Measurements from ENCODE around the gene TRIM69. TPM values are rescaled to one million over a fixed set of nuclear protein-coding genes. Genes with fewer than 3 reads are reported as not detected.
"Not testable (repeated sequence)": the region's sequence is repeated elsewhere in the genome, so short reads cannot be mapped to it uniquely, and the experiment has no call there.

The TRIM69 gene
- total and polyA plus RNA-seq, 2 donors (not counting 1 experiment from before 2014, with no cell fraction given), result 18.3 to 40.1 TPM

DNA sequence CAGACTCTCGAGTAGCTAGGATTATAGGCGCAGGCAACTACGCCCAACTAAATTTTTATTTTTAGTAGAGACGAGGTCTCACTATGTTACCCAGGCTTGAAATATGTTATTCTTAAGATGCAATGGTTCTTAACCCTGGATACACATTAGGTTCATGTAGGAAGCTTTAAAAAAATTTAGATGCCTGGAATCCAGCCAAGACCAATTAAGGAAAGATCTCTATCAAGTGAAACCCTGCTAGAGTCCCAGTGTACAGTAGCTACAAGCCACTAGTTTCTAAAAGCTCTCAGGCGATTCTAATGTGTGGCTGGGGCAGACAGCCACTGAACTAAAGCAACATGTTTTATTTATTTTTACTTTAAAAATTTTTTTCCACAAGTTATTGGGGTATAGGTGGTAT lies 33.2 kb downstream of the TRIM69 start:
- Histone ChIP-seq H3K4me3 (replicated peaks in 1 of 4; ENCODE audit: control extremely low read depth in 1 of 4, insufficient read depth in 1 of 4, low read depth in 3 of 4, low read length in 4 of 4) (no peak overlapping the region), H3K27ac (ENCODE audit: insufficient read depth, low read length) (no peak overlapping the region), H3K9me3 (ENCODE audit: control insufficient read depth, insufficient read depth, low read depth, low read length) (no peaks in the 10 kb centered on the region)

DNA sequence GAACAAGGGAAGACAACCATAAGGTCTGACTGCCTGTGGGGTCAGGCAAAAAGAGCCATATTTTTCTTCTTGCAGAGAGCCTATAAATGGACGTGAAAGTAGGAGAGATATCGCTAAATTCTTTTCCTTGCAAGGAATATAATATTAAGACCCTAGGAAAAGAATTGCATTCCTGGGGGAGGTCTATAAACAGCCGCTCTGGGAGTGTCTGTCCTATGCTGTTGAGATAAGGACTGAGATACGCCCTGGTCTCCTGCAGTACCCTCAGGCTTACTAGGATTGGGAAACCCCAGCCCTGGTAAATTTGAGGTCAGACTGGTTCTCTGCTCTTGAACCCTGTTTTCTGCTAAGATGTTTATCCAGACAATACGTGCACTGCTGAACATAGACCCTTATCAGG lies 34.4 kb downstream of the TRIM69 start:
- H3K4me1 ChIP-seq (ENCODE audit: control insufficient read depth, extremely low read depth, insufficient read depth, low read length); H3K9ac ChIP-seq (ENCODE audit: insufficient read depth, low read length); H3K79me2 ChIP-seq (ENCODE audit: control insufficient read depth, insufficient read depth, low read length); H3K4me2 ChIP-seq (ENCODE audit: extremely low read depth, insufficient read depth, low read length); DNase-seq (ENCODE audit: low read depth in 2 of 2); H3K36me3 ChIP-seq (ENCODE audit: control insufficient read depth, insufficient read depth, low read length); H3K27me3 ChIP-seq (ENCODE audit: control insufficient read depth, insufficient read depth, low read length); H2AFZ ChIP-seq (ENCODE audit: low read length); H3K9me3 ChIP-seq (ENCODE audit: control insufficient read depth, insufficient read depth, low read depth, low read length); H4K20me1 ChIP-seq (ENCODE audit: control insufficient read depth, extremely low read depth, insufficient read depth, low read length); H3K27ac ChIP-seq (ENCODE audit: insufficient read depth, low read length); H3K4me3 ChIP-seq (replicated peaks in 1 of 4; ENCODE audit: control extremely low read depth in 1 of 4, insufficient read depth in 1 of 4, low read depth in 3 of 4, low read length in 4 of 4): not testable (repeated sequence)

More for the DNA sequence above, 33.2 kb downstream of the TRIM69 start:
- no peaks in the 10 kb centered on the region for H3K79me2 ChIP-seq (ENCODE audit: control insufficient read depth, insufficient read depth, low read length)
- TF ChIP-seq EZH2 (IDR thresholded peaks at IDR 0.05; ENCODE audit: low read length, missing control alignments), result no peak
- TF ChIP-seq, protein P1, sequence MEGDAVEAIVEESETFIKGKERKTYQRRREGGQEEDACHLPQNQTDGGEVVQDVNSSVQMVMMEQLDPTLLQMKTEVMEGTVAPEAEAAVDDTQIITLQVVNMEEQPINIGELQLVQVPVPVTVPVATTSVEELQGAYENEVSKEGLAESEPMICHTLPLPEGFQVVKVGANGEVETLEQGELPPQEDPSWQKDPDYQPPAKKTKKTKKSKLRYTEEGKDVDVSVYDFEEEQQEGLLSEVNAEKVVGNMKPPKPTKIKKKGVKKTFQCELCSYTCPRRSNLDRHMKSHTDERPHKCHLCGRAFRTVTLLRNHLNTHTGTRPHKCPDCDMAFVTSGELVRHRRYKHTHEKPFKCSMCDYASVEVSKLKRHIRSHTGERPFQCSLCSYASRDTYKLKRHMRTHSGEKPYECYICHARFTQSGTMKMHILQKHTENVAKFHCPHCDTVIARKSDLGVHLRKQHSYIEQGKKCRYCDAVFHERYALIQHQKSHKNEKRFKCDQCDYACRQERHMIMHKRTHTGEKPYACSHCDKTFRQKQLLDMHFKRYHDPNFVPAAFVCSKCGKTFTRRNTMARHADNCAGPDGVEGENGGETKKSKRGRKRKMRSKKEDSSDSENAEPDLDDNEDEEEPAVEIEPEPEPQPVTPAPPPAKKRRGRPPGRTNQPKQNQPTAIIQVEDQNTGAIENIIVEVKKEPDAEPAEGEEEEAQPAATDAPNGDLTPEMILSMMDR (conservative IDR thresholded peaks at IDR 0.05 in 1 of 2, IDR thresholded peaks at IDR 0.05 in 1 of 2; ENCODE audit: low read depth in 1 of 2, low read length in 2 of 2), result no peak
- H3K27me3 ChIP-seq (ENCODE audit: control insufficient read depth, insufficient read depth, low read length), result no peaks in the 10 kb centered on the region
- H3K9ac ChIP-seq (ENCODE audit: insufficient read depth, low read length), result no peak overlapping the region
- no peak overlapping the region for H2AFZ ChIP-seq (ENCODE audit: low read length)
- no peaks in the 10 kb centered on the region for H3K4me1 ChIP-seq (ENCODE audit: control insufficient read depth, extremely low read depth, insufficient read depth, low read length)
- no peaks in the 10 kb centered on the region for H4K20me1 ChIP-seq (ENCODE audit: control insufficient read depth, extremely low read depth, insufficient read depth, low read length)
- H3K4me2 ChIP-seq (ENCODE audit: extremely low read depth, insufficient read depth, low read length), result no peak overlapping the region
- no peaks in the 10 kb centered on the region for H3K36me3 ChIP-seq (ENCODE audit: control insufficient read depth, insufficient read depth, low read length)
- DNase-seq (ENCODE audit: low read depth in 2 of 2), result no peak

DNA sequence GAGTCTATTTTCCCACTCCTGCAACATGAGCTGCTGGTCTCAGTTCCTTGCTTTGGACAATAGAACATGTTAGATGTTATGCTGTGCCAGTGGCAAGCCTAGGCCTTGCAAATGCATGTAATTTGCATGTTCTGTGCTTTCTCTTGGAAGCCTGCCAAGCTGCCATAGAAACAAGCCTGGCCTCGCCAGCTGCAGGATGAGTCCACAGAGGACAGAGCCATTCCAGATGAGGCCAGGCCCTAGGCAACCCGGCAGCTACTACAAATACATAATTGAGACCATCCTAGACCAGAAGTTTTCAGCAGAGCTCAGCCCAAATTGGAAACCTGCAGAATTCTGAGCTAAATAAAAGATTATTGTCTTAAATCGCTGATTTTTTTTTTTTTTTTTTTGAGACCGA lies 39.6 kb downstream of the TRIM69 start:
- Histone ChIP-seq H3K4me3 (replicated peaks in 1 of 4; ENCODE audit: control extremely low read depth in 1 of 4, insufficient read depth in 1 of 4, low read depth in 3 of 4, low read length in 4 of 4) (no peak overlapping the region), H2AFZ (ENCODE audit: low read length) (no peak overlapping the region), H3K27me3 (ENCODE audit: control insufficient read depth, insufficient read depth, low read length) (no peaks in the 10 kb centered on the region), H3K27ac (ENCODE audit: insufficient read depth, low read length) (no peak overlapping the region), H3K9me3 (ENCODE audit: control insufficient read depth, insufficient read depth, low read depth, low read length) (no peaks in the 10 kb centered on the region), H3K9ac (ENCODE audit: insufficient read depth, low read length) (no peak overlapping the region), H3K79me2 (ENCODE audit: control insufficient read depth, insufficient read depth, low read length) (no peaks in the 10 kb centered on the region), H4K20me1 (ENCODE audit: control insufficient read depth, extremely low read depth, insufficient read depth, low read length) (no peaks in the 10 kb centered on the region), H3K4me1 (ENCODE audit: control insufficient read depth, extremely low read depth, insufficient read depth, low read length) (no peaks in the 10 kb centered on the region), H3K4me2 (ENCODE audit: extremely low read depth, insufficient read depth, low read length) (no peak overlapping the region), H3K36me3 (ENCODE audit: control insufficient read depth, insufficient read depth, low read length) (no peaks in the 10 kb centered on the region)
- TF ChIP-seq EZH2 (IDR thresholded peaks at IDR 0.05; ENCODE audit: low read length, missing control alignments), result no peak
- TF ChIP-seq, protein P1 (conservative IDR thresholded peaks at IDR 0.05 in 1 of 2, IDR thresholded peaks at IDR 0.05 in 1 of 2; ENCODE audit: low read depth in 1 of 2, low read length in 2 of 2), result no peak
- DNase-seq (ENCODE audit: low read depth in 2 of 2), result no peak

Data from fibroblast of lung (primary cell).